UCSD-AML1 (cell line): ENCODE results near the gene PRRC2B.
"Not testable (repeated sequence)": the region's sequence is repeated elsewhere in the genome, so short reads cannot be mapped to it uniquely, and the experiment has no call there.

Source experiments
- DNase-seq: peaks from one replicate; lab custom pipeline; 2025; ENCODE audit not compliant: unreplicated experiment; lab: John Stamatoyannopoulos, UW

The PRRC2B gene

GRCh38 chr9:131467214-131467935 lies 73.5 kb downstream of the PRRC2B start:
- no peak for DNase-seq

DNA sequence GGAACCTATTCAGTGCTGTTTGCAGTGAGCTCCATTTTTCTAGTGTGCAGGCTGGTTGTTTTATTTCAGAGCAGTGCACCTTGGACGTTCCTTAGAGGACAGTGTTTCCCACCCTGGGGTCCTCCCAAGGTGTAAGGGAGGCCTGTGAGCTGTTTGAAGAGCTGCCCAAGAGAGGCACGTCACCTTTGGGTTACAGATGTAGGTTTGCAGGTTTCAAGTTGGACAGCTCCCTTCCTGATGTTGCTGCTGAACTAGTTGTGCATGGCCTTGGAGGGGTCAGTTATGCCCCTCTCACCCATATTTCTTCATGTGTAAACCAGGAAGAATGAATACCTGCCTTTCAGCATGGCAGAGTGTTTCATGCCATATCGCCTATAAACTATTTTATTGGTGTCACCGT lies 74.1 kb downstream of the PRRC2B start:
- no peak for DNase-seq

GRCh38 chr9:131469356-131469755 lies 75.5 kb downstream of the PRRC2B start:
- no peak for DNase-seq

DNA sequence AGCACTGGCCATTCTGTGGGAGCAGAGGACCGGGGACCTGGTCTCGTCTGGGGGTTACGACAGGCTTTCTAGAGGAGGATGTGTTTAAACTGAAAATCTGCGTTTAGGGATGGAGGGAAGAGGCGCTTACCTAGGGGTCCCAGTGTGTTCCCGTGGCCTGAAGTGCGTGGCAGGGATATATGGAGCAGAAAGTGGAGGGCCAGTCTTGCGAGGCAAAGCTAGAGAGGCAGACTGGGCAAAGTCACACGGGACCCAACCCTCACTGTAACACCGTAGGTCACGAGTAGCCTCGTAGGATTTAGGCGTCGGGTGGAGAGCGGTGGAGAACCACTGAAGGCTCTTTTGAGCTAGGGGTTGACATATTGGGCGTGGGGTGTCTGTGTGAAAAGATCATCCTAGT lies 76.1 kb downstream of the PRRC2B start:
- DNase-seq = no peak

- no peak for DNase-seq
These were observed 76.7 kb downstream of the PRRC2B start for GRCh38 chr9:131470581-131470991.

- DNase-seq = not testable (repeated sequence)
These were observed 78.2 kb downstream of the PRRC2B start for GRCh38 chr9:131472085-131472484.

DNA sequence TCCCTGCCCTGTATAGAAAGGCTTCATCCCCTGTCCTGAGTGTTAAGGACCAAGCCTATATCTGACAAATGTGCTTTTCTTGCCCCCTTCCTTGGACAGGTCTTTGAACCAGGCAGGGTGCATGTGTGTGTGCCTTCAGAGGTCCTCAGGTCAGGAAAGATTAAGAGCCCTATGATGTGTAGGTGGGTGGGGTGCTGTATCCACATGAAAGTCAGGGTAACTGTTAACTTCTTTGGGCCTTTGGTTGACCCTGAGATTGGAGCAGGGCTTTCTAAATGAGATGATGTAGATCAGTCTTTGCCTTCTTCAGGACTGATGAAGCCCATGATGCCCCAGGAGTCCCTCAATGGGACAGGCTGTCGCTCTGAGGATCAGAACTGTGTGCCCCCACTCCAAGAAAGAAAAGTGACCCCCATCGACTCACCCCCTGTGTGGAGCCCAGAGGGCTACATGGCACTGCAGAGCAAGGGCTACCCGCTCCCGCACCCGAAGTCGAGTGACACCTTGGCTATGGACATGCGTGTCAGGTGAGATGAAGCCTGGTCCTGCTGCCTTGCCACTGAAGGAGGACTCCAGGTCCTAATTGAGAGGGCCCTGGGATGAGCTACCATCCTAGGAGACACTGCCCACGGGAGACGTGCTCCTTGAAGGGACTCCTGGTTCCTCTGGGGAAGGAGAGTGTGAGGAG lies 79.5 kb downstream of the PRRC2B start:
- DNase-seq = no peak

DNA sequence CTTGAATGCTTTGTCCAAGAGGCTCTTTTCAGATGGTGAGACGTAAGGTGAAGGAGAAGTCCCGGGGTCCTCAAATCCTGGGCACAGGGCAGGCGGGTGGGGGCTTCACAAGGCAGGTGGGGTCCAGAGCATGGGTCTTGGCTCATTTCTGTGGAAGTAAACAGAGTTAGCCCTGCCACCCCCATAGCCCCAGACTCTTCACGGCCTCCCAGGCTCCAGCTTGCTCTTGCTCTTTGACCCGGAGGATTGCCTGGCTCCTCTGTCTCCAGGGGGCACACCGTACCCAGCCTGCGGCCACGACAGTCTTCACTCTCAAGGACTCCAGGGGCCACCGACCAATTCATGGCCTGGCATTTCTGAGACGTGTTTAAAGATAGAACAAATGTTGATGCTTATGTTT lies 80.0 kb downstream of the PRRC2B start:
- DNase-seq = no peak

DNA sequence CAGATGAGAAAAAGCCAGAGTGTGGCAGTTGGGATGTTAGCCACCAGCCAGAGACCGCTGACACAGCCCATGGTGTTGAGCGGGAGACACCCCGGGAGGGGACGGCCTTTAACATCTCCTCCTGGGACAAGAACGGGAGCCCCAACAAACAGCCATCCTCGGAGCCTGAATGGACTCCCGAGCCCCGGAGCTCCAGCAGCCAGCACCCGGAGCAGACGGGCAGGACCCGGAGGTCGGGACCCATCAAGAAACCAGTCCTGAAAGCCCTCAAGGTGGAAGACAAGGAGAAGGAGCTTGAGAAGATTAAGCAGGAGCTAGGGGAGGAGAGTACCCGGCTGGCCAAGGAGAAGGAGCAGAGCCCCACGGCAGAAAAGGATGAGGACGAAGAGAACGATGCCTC lies 80.8 kb downstream of the PRRC2B start:
- DNase-seq = no peak

GRCh38 chr9:131475111-131475955 lies 81.4 kb downstream of the PRRC2B start:
- DNase-seq = no peak

- no peak for DNase-seq
These were observed 82.3 kb downstream of the PRRC2B start for GRCh38 chr9:131475956-131476776.

DNA sequence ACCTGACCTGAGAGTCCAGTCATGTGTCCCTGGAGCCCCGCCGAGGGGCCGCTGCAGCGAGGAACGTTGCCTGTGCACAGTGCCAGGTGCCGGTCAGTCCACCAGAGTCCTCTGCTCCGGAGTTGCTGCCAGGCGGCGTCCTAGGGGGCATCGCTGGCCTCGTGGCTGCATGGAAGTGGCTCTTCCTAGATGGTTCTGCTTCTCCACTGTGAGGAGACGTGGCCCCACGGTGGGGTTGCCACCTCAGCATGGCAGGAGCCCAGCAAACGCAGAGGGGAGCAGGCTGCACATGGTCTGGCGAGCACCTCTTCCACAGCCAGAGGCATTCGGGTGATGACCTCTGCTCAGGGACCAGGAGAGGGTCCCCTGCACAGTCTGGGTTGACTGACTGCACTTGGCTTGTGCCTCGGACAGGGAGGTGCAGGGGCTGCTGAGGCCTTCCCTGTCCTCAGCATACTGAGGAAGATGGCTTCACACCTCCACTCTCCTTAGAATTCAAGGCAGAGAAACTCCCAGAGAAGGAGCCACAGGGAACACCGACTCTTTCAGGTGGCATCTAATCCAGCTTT lies 83.0 kb downstream of the PRRC2B start:
- no peak for DNase-seq

- no peak for DNase-seq
These were observed 83.5 kb downstream of the PRRC2B start for GRCh38 chr9:131477367-131477766.

DNA sequence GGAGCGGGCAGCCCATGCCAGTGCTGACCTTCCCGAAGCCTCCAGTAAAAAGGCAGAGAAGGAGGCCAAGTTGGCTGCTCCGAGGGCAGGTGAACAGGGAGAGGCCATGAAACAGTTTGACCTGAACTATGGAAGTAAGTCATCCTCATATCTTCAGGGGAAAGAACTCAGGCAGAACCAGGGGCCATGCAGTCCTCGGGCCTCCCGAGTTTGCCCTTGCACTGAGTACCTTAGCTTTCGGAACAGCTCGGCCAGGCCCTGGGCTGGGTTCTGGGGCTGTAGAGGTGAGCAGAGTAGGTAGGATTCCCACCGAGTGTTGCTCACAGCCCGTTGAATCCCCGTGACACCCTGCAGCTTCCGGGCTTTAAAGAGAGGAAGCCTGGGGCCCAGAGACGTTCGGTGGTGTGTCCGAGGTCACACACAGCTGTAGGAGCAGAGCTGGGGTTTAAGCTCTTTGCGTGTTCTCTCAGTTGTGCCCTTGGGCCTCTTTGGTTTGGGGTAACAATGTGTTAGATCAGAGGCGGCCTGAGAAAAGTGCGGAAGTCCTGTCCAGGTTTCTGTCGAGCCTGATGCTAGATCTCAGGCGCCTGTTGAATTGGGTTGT lies 84.0 kb downstream of the PRRC2B start:
- DNase-seq = no peak

DNA sequence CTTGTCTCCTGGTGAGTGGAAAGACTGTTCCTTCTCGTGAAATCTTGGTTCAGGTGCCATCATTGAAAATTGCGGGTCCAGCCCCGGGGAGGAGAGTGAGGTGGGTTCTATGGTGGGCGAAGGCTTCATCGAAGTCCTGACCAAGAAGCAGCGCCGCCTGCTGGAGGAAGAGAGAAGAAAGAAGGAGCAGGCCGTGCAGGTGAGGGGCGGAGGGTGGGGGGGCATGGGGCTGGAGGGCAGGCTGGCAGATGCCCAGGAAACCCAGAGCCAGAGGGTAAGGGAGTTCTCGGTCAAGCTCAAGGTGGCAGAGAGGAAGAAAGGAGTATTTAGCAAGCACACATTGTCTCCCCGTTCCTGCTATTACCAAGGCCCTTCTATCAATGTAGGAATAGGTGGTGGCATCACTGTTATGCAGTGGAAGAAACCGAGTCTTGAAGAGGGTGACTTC lies 84.6 kb downstream of the PRRC2B start:
- peak; percentile 20 for DNase-seq

GRCh38 chr9:131478911-131479310 lies 85.0 kb downstream of the PRRC2B start:
- no peak for DNase-seq

GRCh38 chr9:131480258-131480657 lies 86.4 kb downstream of the PRRC2B start:
- no peak for DNase-seq

DNA sequence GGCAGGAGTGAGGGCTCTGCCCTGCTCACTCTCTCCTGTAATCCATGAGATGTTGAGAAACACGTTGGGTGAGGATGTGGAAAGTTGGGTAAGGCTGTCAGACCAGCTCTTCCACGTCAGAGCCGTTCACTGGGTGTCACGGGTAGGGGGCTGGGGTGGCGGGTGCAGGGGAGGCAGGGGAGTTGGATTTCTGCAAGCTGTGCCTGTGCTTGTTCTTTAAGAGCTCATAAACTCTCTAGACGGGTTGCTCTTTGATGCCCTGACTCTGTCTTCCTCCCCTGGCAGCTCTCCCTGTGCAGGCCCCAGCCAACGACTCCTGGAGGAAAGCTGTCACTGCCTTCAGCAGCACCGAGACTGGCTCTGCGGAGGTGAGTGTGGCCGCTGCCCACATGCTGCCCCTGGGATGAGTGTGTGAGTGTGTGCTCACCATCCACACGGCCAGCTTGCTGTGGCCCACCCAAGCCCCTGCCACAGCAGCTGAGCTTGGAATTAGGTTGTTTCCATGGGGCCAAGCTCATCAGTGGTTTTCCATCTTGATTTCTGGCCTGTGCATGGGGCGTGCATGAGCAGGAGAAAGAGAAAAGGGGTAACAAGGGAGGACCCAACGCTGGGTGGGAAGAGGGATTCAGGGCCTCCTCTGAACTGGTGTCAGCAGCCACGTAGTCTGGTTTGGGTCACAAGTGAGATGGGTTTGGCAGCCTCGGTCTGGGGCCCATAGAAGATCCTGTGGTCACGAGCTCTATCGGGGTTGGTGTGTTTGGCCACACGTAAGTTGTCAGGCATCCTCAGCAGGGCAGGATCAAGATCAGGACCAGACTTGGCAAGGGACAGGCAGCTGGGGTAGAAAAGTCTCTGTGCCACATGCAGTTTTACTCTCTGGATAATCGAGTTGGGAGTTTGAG lies 87.8 kb downstream of the PRRC2B start:
- DNase-seq = no peak

DNA sequence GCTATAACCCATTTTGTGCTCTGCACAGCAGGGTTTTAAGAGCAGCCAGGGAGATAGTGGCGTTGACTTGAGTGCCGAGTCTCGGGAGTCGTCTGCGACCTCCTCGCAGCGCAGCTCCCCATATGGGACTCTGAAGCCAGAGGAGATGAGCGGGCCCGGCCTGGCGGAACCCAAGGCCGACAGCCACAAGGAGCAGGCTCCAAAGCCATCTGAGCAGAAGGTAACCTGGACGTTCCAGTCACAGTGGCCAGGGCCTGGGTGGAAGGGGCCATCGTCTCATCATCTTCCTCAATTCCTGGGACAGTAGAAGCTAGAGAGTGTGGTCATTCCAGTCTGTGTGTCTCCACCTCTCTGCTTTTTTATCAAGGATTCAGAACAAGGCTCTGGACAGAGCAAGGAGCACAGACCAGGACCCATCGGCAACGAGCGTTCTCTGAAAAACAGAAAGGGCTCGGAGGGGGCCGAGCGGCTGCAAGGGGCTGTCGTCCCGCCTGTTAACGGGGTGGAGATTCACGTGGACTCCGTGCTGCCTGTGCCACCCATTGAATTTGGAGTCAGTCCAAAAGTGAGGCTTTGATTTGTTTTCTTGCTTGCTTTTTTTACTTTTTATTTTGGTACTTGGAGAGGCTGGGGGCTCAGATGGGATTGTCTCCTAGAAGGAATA lies 88.6 kb downstream of the PRRC2B start:
- DNase-seq = no peak
